Activated CD4-positive, alpha-beta T cell treated with anti-CD3 and anti-CD28 coated beads for 1 hour (primary cell): ENCODE measurements around the gene CCT7.

Source experiments
- DNase-seq: peaks from one replicate; pipeline ENCODE4 v3.0.0-alpha.2; 2020

The CCT7 gene

DNA sequence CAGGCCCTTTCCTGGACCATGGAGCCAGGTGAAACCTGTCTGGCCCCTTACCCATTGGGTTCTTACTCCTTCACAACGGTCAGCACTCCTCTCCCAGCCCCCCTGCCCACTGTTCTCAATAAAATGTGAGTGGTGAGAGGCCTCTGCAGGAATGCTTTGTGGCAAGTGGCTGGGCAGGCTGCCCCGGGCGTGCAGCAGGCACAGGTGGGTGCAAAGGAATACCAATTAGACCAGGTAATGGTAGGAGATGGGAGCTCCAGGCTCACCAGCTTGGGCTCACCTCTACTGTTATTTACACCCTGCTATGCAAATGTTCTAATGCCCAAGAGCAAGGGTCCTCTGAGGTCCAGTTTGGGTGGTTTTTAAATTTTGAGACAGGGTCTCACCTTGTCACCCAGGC, 7.0 kb upstream of the CCT7 start:
- no peak for DNase-seq

DNA sequence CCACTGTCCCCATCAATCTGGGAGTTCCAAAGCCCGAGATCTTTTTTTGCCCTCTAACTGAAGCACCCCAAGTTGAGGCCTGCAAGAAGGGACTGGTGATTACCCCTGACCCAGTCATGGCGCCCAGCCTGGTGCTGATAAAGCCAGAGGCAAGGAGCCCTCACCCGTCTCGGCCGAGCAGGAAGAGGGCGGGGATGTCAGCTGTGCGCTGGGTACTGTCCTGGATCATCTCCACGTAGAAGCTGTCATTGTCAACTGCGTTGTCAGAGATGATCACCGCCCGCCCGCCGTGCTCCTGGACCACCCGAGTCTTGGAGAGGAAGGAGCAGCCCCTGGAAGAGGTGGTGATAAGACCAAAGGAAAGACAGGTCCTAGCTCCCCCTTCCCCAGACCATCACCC, 5.5 kb upstream of the CCT7 start:
- no peak for DNase-seq

DNA sequence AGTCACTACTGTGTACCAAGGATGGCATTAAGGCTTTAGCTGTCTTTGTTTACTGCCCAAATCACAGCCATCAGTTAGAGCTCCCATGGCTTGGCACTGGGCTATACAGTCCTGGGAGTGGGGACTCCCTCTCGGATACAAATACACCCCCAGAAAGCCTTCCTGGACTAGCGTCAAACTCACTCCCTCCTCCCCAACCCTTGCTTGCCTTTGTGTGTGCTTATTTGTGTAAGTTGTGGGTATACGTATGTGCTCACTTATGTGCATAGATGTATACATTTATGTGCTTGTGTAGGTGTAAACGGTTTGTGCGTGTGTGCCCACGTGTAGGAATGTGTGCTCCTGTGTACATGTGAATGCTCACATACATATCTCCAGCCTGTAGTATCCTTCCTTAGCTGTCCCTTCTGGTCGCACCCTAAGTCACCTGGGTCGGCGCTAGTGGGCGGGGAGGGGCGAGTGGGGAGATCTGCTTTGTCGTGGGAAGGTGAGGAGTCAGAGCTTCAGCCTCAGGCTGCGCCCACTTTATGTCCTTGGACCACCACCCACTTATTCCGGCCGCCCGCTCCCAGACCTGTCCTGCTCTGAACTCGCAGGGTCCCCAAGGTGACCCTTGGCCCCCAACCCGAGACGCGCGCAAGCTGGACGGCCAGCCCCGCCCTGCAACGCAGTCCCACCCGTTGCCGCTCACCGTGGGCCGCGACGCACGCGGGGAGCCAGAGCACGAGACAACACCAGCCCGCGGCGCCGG, 1.5 kb upstream of the CCT7 start:
- DNase-seq: no peak

DNA sequence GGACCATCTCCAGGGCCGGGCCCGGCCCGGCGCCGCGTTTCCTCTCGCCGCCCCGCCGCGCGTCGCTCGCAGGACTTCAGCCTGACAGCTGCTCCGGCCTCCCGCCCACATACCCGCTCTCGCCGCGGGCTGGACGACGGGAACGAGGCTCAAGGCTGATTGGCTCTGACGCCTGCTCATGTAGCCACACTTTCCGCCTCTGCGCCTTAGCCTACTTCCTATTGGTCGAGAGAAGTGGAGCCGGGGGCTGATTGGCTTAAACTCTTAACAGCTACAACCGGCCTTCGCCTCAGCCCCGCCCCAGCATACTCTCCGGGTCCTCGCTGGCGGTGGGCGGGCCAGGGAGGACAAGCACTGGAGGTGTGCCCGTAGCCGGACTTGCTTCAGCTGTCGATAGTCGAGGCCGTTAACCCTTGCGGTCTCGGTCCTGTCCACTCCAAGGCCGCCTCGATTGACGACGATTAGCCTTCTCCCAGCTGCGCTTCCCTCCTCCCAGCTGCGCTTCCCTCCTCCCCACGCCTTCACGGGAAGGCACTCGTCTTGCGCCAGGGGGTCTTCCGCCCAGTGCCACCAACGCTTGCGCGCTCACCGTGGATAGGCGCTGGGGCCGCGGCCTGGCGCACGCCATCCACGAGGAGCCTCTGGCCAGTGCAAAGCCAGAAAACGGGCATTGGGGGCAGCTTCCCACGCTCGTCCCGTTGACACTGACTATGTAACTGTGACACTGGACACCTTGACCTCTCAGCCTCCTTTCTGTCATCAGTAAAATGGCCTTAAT, 765 bp upstream of the CCT7 start, which contains the start of gene PRADC1:
Gene PRADC1 (minus strand): TSS at position 86 of the 778 bp plus-strand sequence. CDS start 79 bp downstream, at position 7.
- peak; percentile 89 for DNase-seq

DNA sequence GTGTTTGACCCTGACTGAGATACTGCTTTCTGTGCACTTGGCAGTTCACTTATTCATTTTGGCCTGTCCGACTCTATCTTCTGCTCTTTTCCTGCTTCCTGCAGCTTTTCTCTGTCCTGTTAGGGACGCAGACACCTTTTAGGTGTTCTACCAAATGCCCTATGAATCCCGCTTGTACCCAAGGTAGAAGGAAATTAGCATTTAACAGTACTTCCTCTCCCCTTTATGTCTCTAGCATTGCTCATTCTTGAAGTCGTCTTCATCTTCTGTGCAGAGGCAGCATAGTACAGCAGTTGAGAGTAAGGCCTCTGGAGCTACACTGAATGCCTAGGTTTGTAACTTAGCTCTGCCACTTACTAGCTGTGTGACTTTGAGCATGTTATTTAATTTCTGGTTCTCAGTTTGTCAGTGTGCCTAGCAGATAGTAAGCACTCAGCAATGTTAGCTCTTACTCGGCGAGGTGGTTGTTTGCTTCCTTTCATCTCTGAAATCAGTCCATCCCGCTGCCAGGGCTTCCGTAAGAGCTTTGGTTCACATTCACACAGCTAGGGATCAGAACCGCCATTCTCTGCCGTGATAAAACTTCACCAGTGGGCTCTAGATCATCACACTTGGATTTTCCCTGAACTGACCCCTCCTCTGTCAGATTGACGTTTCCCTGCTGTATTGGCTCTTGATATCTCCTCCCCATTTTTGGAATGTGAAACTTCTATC, 1.4 kb downstream of the CCT7 start:
- DNase-seq: no peak

DNA sequence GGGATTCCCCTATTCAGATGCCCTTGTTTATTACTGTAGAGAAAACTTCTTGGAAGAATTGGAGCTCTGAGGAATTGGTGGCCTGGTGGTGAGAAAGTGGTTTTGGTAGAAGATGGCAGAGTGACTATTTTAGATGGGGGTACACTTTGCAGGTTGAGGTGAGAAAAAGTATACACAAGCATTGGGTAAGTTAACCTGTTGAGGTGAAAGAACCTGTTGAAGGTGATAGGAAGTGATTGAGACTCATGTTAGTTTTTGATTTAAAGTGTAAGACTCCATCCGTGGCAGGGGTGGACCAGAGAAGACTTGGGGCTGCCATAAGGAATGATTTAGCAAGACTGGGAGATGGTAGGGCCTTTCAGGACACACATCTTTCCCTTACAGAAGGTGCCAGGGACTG, 3.1 kb downstream of the CCT7 start:
- no peak for DNase-seq

DNA sequence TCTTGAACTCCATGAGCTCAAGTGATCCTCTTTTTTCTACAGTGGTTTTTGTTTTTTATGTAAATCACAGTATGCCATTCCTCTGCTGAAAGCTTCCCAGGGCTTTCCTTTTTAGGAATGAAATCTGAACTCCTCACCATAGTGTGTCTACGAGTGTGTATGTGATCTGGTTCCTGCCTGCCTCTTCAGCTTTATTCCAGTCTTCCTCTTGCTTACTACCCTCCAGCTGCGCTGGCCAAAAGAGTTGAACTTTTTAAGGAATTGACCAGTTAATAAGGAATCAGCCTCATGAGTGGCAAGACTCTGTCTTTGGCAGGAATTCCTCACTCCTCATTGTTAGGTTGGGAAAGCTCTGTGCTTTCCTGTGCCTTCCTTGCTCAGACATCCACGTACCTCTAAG, 4.0 kb downstream of the CCT7 start:
- DNase-seq: no peak

DNA sequence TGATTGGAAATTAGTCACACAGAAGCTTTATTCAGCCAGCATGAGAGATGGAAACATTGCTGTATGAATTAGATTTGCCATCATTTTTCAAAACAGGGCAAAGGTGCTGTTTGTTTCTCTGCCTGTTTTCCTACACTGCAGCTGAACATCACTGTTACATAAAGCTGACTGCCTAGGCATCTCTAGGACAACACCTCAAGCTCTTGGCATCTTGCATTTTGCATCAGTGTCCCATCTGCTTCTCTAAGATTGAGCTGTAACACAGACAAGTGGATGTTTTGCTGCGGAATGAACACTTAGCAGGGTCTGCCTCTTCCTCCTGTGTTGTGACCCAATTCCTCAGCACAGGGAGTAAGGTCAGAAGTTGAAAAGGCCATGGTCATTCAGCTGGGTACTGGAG, 4.9 kb downstream of the CCT7 start:
- DNase-seq: no peak

DNA sequence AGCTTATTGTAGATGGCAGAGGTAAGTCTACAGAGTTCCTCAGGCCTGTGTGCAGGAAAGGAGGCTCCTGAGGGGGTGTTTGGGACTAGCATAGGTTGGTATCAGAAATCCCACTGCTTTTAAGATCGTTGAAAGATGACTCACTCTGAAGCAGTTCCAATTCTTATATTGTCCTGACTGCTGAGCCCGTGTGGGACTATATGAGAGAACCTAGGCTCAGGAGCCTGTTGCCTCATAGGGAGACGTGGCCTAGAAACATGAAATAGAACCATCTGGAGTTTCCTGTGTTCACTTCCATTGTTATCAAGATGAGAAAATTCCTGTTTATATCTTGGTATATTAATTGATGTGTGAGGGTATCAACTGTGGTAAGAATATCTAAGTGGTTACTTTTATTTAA, 5.7 kb downstream of the CCT7 start:
- no peak for DNase-seq

DNA sequence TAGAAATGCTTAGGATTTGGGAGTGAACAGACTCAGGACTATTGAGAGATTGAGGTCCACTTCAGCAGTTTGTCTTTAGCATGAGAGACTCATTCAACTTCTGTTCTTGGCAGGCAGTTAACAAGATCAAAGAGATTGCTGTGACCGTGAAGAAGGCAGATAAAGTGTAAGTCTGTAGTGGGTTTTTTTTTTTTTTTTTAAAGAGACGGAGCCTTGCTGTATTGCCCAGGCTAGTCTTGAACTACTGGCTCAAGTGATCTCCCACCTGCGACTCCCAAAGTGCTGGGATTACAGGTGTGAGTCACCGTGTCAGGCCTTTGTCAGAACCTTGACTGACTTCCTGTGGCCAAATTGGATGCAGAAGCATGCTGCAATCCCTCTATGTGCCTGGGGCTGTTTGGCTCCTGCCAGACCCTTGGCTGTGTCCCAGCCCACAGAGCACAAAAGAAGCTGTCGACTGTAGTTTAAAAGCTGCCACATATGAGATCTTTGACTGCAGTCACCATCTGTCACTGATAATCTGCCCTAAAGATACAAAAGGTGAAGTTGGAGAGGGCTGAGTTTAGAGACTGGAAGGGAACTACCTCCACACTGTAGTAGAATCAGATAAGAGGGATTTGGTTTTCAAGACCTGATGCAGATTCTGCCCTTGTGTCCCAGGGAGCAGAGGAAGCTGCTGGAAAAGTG, 9.9 kb downstream of the CCT7 start:
- no peak for DNase-seq

DNA sequence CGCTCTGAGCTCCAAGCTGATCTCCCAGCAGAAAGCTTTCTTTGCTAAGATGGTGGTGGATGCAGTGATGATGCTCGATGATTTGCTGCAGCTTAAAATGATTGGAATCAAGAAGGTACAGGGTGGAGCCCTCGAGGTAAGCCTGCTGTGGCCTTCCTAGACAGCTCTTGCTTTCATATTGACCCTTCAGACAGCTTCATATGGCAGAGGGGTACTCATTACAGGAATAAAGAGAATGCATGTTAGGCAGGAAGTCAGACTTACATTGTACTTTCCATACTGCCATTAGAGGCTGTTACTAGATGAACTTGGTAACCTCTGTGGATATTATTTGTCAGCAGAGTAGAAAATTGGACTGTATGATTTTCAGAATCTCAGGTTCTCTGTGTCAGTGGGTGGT, 10.5 kb downstream of the CCT7 start:
- DNase-seq: no peak

DNA sequence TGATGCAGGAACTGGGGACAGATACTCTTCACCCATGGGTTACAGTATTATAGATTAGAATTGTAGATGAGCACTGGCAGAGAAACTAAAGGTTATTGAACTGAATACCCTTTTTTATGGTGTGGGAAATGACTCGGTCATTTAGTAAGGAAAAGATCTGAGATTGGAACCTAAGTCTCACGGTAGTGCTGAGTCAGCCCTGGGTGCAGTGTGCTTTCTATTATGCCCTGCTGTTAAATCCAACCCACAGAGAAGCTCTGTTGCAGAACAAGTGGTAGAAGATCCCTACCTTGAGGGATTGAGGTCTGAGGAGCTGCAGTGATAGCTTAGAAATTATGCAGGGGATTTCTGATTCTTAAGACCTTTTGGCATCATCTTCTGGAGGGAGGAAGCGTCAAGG, 12.7 kb downstream of the CCT7 start:
- no peak for DNase-seq

DNA sequence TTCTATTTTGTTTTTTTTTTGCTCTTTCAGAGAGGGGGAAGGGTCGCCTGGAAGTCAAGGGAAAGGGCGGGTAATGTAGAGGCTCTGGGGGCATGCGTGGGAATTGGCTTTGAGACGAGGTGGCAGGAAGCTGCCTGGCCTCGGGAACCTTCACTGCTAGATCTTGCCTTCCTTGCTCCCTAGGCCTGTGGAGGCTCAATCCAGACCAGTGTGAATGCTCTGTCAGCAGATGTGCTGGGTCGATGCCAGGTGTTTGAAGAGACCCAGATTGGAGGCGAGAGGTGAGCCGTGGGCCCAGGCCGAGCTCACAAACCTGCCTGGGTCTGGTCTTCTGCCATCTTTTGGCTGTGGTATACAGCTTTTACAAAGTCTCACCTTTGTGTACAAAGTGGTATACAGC, 15.5 kb downstream of the CCT7 start:
- no peak for DNase-seq

DNA sequence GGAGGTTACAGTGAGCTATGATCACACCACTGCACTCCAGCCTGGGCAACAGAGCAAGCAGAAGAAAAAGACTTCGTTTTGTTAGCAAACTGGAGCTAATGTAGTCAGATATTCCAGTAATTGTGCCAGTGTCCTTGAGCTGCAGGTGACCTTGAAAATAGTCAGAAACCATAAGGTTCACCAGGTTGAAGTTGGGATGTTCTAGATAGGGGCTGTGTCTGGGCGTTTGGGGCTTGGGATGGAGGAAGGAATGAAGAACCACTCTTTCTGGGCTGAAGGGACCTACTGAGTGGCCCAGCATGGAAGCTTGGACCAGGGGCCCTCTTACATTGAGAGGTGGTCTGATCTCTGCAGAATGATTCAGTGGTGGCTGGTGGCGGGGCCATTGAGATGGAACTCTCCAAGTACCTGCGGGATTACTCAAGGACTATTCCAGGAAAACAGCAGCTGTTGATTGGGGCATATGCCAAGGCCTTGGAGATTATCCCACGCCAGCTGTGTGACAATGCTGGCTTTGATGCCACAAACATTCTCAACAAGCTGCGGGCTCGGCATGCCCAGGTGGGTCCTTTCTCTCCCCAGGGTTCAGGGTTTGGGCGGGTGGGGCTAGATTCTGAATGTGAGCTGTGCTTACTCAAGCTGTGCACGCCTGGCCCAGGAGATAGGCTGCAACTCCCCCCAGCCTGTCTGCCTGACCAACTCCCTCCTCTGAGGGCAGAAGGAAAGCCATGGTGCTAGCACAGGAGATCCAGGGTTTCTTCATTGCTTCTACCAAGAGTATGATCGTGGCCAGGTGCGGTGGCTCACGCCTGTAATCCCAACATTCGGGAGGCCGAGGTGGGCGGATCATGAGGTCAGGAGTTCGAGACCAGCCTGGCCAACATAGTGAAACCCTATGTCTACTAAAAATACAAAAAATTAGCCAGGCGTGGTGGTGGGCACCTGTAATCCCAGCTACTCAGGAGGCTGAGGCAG, 17.1 kb downstream of the CCT7 start:
- no peak for DNase-seq

DNA sequence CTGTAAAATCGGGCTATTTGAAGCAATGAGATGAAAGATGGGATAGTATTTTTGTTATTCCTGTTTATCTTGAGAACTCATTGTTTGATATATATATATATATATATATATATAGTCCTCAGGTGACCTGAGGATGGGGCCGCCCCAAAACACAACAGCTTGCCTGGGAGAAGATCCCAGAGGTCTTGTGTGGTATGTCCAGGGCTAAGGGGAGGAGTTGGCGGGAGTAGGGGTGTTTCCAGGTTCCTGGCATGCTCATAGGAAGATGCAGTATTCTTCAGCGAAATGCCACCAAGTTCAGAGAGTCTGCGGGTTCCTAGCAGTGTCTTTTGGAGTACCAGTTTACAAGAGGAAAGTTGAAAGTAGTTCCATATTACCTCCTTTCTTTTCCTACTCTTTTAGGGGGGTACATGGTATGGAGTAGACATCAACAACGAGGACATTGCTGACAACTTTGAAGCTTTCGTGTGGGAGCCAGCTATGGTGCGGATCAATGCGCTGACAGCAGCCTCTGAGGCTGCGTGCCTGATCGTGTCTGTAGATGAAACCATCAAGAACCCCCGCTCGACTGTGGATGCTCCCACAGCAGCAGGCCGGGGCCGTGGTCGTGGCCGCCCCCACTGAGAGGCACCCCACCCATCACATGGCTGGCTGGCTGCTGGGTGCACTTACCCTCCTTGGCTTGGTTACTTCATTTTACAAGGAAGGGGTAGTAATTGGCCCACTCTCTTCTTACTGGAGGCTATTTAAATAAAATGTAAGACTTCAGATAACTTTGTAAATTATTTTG, 18.3 kb downstream of the CCT7 start:
- no peak for DNase-seq

DNA sequence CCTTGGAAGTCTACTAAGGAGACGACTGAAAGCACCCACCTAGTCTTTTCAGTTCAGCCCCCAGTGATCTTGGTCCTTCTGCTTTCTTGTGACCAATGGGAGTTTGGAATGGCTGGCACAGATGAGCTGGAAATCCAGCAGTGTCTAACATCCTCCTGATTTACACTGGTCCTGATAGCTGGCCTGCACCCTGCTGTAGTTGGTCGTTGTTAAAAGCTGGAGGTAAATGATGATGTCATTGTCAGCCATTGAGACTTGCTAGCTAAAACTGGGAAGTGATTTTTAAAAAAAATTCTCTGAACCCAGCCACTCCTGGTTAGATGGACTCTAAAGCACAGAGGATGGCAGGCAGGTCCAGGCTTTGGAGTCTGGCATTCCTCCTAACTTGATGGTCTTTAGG, 19.3 kb downstream of the CCT7 start:
- DNase-seq: no peak

DNA sequence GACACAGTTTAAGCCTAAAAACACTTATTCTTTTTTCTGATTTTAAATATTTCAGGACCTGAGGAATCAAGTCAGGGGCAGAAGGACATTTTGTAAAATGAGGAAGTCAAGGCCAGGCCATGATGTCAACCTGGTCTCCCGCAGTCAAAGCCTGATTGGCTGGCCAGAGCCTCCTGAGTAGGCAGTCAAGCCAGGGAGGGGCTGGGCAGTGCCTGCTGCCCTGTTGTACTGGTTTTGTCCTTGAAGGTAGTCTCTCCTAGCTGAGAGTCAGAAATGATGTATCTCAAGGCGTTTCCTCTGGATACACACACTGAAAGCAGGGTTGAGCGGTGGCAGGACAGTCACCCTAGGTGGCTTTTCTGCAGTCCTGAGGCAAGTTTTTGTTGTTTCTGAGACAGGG, 19.8 kb downstream of the CCT7 start:
- no peak for DNase-seq

DNA sequence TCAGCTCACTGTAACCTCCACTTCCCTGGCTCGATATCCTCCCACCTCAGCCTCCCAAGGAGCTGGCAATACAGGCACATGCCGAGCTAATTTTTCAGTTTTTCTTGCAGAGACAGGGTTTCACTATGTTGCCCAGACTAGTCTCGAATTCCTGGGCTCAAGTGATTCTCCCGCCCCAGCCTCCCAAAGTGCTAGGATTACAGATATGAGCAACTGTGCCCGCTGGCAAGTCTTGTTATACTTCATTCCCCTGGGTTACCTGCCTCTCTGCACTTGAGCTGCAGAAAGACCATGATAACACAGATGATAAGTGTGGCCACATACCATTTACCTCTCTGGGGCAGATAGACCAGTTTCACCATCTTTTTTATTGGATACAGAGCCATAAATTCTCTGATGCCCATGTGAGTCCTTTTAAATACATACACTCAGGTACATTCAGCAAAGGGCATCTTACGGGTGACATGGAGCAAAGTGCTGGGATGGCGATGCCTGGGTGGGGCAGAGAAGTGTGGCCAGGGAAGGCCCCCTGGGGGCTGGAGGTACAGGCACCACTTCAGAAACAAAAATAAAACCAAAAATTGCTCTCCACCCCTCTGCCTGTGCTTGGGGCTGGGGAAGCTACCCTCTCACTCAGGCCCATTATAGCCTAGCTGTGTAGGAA, 20.4 kb downstream of the CCT7 start:
- DNase-seq: no peak

DNA sequence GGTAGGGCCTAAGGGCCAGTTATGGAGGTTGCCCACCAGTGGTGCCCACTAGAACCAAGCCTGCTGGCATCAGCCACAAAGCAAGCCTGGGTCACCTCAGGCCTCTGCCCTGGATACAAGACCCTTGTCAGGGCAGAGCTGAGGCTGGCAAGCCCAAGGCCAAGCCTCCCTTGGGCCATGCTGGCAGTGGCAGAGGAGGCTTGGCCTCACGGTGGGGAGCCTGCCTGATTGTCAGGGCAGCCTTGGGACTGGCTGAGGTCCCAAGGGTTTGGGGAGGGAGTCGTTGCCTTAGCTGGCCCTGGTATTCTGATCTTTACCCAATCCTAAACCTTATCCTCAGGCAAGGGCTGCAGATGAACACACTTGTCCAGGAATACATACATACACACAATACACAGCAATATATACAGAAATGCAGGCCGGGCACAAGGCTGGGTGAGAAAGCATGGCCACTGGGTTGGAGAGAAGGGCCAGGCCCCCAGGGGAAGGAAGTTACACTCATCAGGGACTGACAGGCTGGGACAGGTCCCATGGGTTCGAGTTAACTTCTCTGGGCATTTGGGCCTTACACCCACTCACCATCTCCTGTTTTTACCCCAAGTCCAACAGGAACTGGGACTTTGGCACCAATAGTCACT, 21.0 kb downstream of the CCT7 start:
- no peak for DNase-seq
